Sigmoid colon (tissue), 7 donors: ENCODE measurements around the gene GNA12. TPM values are rescaled to one million over a fixed set of nuclear protein-coding genes. Genes with fewer than 3 reads are reported as not detected.

Source experiments
- DNase-seq: peaks from one replicate; pipeline ENCODE4 v3.0.0-alpha.2; 2019
- H3K27ac ChIP-seq, 4 donors: fragments of 200-600 bp; sonication (generic); one replicate each; pipeline ENCODE4 v1.5.1; 2016 to 2019; ENCODE audit warnings: mild to moderate bottlenecking in 1 of 4
- H3K27me3 ChIP-seq, 3 donors: fragments of 200-600 bp; sonication (generic); one replicate each; pipeline ENCODE4 v1.5.1; 2019; ENCODE audit warnings: mild to moderate bottlenecking in 1 of 3
- H3K36me3 ChIP-seq, 4 donors: fragments of 200-600 bp; sonication (generic); one replicate each; pipeline ENCODE4 v1.5.1; 2016 to 2019
- H3K4me1 ChIP-seq, 4 donors: fragments of 200-600 bp; sonication (generic); one replicate each; pipeline ENCODE4 v1.5.1; 2017 to 2019
- H3K4me3 ChIP-seq, 4 donors: fragments of 200-600 bp; sonication (generic); one replicate each; pipeline ENCODE4 v1.5.1; 2017 to 2019; ENCODE audit warnings: mild to moderate bottlenecking in 2 of 4, moderate library complexity in 1 of 4
- H3K9me3 ChIP-seq, 4 donors: fragments of 200-600 bp in 3 of 4; sonication (generic) in 3 of 4; one replicate each; pipeline versions ENCODE4 v1.5.1 to v1.6.1; 2013 to 2019
- EP300 ChIP-seq, 4 donors: sonication (generic); formaldehyde crosslinking; IDR thresholded peaks; one replicate each; pipeline ENCODE4 v1.6.1; 2017; ENCODE audit warnings: antibody characterized with exemption in 4 of 4
- POLR2A ChIP-seq, 2 donors: fragments of 450-650 bp; IDR thresholded peaks; one replicate each; pipeline ENCODE4 v1.6.1; 2016; ENCODE audit warnings: antibody characterized with exemption in 2 of 2, mild to moderate bottlenecking in 2 of 2, moderate library complexity in 2 of 2
- POLR2AphosphoS5 ChIP-seq, 4 donors: sonication (generic); formaldehyde crosslinking; IDR thresholded peaks; one replicate each; pipeline ENCODE4 v1.6.1; 2017; ENCODE audit warnings: antibody characterized with exemption in 4 of 4
- WGBS, 2 donors: extraction: QIAGEN DNeasy Blood & Tissue Kit; methylation state at CpG; one replicate each; pipeline ENCODE4 v1.1.7; 2013; 5-methylcytosine and 5-hydroxymethylcytosine counted together
- intact Hi-C: fragments of 100-400 bp; cut with DNase I; formaldehyde crosslinking; loops from one replicate; pipeline ENCODE4 v1.15.1; 2023
- polyA plus RNA-seq, 3 donors: library from polyadenylated mRNA; stranded (reverse); fragments of 200-250 nt; gene quantifications; one replicate each; pipeline ENCODE4 v1.2.3, GENCODE V29; 2013
- total RNA-seq, 4 donors: library from RNA; depleted of rRNA; stranded (reverse); fragments of >200 nt; gene quantifications; one replicate each; pipeline ENCODE4 v1.1.0, GENCODE V29; 2016
- TF ChIP-seq, protein P1 (sequence below), 4 experiments: fragments of 450-650 bp in 3 of 4; fragments of 200-600 bp in 1 of 4; IDR thresholded peaks; one replicate each; pipeline ENCODE4 v1.5.1; 2016 to 2019; ENCODE audit warnings: antibody characterized with exemption in 4 of 4, mild to moderate bottlenecking in 3 of 4, moderate library complexity in 2 of 4
- donor health status: healthy with polysubstance abuse.
- donor health status: Bipolar disorder and iron deficiency.
- donor health status: healthy.

Gene GNA12
- total and polyA plus RNA-seq, 7 donors = 13.2 to 46.5 (median 22.0) TPM

GRCh38 chr7:2821161-2821841 is 22.8 kb downstream of the GNA12 start:
- Histone ChIP-seq H3K36me3 (no peaks in the 10 kb centered on the region), H3K4me1 (peaks cover 0 to 86% (median 75%) of the 10 kb centered on the region in 4 donors), H3K27ac (peak overlapping the region; percentile 6 to 60 (median 52)), H3K9me3 (no peaks in the 10 kb centered on the region), H3K27me3 (no peaks in the 10 kb centered on the region), H3K4me3 (no peak overlapping the region)
- DNase-seq = peak; percentile 49
- intact Hi-C loops = no loop called here
- WGBS, 2 donors = 28 to 57% methylated on average over 12 of the region's 12 CpGs
- TF ChIP-seq EP300 (IDR thresholded peaks at IDR 0.05) (no peak), POLR2A (IDR thresholded peaks at IDR 0.05) (no peak), POLR2AphosphoS5 (IDR thresholded peaks at IDR 0.05) (no peak)
- TF ChIP-seq, protein P1, sequence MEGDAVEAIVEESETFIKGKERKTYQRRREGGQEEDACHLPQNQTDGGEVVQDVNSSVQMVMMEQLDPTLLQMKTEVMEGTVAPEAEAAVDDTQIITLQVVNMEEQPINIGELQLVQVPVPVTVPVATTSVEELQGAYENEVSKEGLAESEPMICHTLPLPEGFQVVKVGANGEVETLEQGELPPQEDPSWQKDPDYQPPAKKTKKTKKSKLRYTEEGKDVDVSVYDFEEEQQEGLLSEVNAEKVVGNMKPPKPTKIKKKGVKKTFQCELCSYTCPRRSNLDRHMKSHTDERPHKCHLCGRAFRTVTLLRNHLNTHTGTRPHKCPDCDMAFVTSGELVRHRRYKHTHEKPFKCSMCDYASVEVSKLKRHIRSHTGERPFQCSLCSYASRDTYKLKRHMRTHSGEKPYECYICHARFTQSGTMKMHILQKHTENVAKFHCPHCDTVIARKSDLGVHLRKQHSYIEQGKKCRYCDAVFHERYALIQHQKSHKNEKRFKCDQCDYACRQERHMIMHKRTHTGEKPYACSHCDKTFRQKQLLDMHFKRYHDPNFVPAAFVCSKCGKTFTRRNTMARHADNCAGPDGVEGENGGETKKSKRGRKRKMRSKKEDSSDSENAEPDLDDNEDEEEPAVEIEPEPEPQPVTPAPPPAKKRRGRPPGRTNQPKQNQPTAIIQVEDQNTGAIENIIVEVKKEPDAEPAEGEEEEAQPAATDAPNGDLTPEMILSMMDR (IDR thresholded peaks at IDR 0.05) = no peak

DNA sequence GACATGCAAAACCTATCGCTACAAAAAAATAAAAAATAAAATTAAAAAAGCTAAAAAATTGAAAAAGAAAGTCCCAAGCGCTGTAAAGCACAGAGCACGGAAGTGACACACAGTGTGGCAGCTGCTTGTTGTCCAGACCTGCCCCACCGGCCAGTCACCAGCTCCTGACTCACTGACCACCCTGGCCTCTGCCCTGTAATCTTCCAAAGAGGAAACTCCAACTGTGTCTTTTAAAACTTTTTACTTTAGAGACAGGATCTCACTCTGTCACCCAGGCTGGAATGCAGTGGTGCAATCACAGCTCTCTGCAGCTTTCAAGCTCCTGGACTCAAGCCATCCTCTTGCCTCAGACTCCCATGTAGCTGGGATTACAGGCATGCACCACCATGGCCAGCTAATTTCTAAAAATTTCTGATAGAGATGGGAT is 23.6 kb downstream of the GNA12 start:
- Histone ChIP-seq H3K4me1 (peaks cover 0 to 81% (median 70%) of the 10 kb centered on the region in 4 donors), H3K27me3 (no peaks in the 10 kb centered on the region), H3K4me3 (no peak overlapping the region), H3K36me3 (no peaks in the 10 kb centered on the region), H3K9me3 (no peaks in the 10 kb centered on the region), H3K27ac (peak overlapping the region; percentile 11 to 74 (median 58))
- 90 to 91% methylated on average over 4 of the region's 4 CpGs for WGBS, 2 donors
- intact Hi-C loops = no loop called here
- TF ChIP-seq EP300 (IDR thresholded peaks at IDR 0.05) = no peak
- TF ChIP-seq POLR2AphosphoS5 (IDR thresholded peaks at IDR 0.05) = peak; percentile 36 to 71 (median 55)
- peak; percentile 95 for DNase-seq

- no peak overlapping the region for H3K4me3 ChIP-seq
- H3K4me1 ChIP-seq = peaks cover 0 to 76% (median 64%) of the 10 kb centered on the region in 4 donors
- no peaks in the 10 kb centered on the region for H3K27me3 ChIP-seq
- TF ChIP-seq POLR2AphosphoS5 (IDR thresholded peaks at IDR 0.05) = no peak
- TF ChIP-seq EP300 (IDR thresholded peaks at IDR 0.05) = no peak
- TF ChIP-seq, protein P1 (IDR thresholded peaks at IDR 0.05) = no peak
- TF ChIP-seq POLR2A (IDR thresholded peaks at IDR 0.05) = no peak
- DNase-seq = peak; percentile 33
- intact Hi-C loops = no loop called here
- H3K36me3 ChIP-seq = no peaks in the 10 kb centered on the region
- 90 to 96% methylated on average over 16 of the region's 16 CpGs for WGBS, 2 donors
- no peaks in the 10 kb centered on the region for H3K9me3 ChIP-seq
- H3K27ac ChIP-seq = peak overlapping the region; percentile 11 to 74 (median 58)
Observed at GRCh38 chr7:2819954-2820397, 24.1 kb downstream of the GNA12 start.

DNA sequence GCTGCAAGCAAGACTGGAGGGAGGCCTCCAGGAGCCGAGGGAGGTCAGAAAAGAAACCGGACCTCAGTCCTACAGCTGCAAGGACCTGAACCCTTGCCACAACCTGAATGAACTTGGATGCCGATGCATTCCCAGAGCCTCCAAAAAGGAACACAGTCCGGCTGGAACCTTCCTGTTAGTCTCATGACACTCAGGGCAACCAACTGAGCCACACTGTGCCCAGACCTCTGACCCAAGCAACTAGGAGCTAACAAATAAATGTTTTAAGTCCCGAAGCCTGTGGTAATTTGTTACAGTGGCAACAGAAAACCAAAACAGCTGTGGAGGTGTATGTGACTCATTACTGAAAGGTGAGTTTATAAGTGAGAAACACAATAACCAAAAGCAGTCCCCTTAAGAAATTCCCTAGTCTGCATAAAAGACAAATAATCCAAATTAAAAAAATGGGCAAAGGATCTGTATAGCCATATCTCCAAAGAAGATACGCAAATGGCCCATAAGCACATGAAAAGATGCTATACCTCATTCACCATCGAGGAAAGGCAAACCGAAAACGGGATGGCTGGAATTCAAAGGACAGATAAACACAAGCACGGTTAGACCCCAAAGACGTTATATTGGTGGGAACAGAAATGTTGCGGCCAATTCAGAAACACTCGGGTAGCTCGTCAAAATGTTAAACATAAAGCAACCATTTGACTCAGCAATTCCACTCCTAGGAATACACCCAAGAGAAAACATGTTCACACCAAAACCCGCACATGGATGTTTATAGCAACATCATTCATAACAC is 24.8 kb downstream of the GNA12 start:
- peak overlapping the region in 1 of 4 donors; percentile 60 for H3K27ac ChIP-seq
- no peaks in the 10 kb centered on the region for H3K36me3 ChIP-seq
- H3K4me3 ChIP-seq = no peak overlapping the region
- DNase-seq = no peak
- peaks cover 0 to 70% (median 58%) of the 10 kb centered on the region in 4 donors for H3K4me1 ChIP-seq
- no peaks in the 10 kb centered on the region for H3K9me3 ChIP-seq
- intact Hi-C loops = no loop called here
- TF ChIP-seq POLR2AphosphoS5 (IDR thresholded peaks at IDR 0.05) = no peak
- TF ChIP-seq POLR2A (IDR thresholded peaks at IDR 0.05) = no peak
- TF ChIP-seq EP300 (IDR thresholded peaks at IDR 0.05) = no peak
- TF ChIP-seq, protein P1 (IDR thresholded peaks at IDR 0.05) = no peak
- H3K27me3 ChIP-seq = no peaks in the 10 kb centered on the region
- 91 to 92% methylated on average over 15 of the region's 15 CpGs for WGBS, 2 donors

- Histone ChIP-seq H3K36me3 (no peaks in the 10 kb centered on the region), H3K27me3 (no peaks in the 10 kb centered on the region), H3K4me3 (no peak overlapping the region), H3K9me3 (no peaks in the 10 kb centered on the region), H3K4me1 (peaks cover 0 to 63% (median 52%) of the 10 kb centered on the region in 4 donors), H3K27ac (peak overlapping the region; percentile 9 to 32 (median 22))
- TF ChIP-seq POLR2A (IDR thresholded peaks at IDR 0.05) = no peak
- TF ChIP-seq EP300 (IDR thresholded peaks at IDR 0.05) = no peak
- TF ChIP-seq, protein P1 (IDR thresholded peaks at IDR 0.05) = no peak
- TF ChIP-seq POLR2AphosphoS5 (IDR thresholded peaks at IDR 0.05) = no peak
- intact Hi-C loops = no loop called here
- 91 to 93% methylated on average over 12 of the region's 12 CpGs for WGBS, 2 donors
- no peak for DNase-seq
Observed at GRCh38 chr7:2818653-2819052, 25.5 kb downstream of the GNA12 start.
